ENCODE data around the gene MATK.

MATK gene

GRCh38 chr19:3746371-3747056 lies 39.7 kb downstream of the MATK start:
- no peak for DNase-seq

DNA sequence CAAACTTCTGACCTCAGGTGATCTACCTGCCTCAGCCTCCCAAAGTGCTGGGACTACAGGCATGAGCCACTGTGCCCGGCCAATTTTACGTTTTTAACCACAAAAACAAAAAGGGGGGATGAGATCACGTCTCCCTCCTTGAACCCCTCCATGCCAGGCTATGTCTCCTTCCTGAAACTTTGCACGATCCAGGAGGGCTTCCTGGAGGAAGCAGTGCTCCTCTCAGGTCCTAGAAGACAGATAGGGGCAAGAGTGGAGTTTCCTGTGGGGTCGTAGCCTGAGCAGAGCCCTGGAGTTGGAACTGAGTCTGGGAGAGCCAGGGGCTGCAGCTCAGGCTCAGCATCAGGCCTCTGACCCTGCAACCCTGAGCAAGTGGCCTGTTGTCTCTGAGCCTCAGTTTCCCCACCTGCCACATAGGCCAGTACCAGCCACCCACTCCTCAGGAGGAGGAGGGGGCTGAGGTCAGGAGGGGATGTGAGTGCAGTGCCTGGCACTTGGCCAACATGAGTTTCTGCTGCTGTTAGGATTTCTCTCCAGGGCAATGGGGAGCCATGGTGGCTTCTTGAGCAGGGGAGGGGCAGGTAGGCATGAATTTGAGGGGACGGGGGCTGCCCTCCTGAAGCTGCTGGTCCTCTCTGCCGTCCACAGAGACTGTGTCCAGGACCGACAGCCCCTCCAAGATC lies 40.7 kb downstream of the MATK start:
- DNase-seq, result no peak

DNA sequence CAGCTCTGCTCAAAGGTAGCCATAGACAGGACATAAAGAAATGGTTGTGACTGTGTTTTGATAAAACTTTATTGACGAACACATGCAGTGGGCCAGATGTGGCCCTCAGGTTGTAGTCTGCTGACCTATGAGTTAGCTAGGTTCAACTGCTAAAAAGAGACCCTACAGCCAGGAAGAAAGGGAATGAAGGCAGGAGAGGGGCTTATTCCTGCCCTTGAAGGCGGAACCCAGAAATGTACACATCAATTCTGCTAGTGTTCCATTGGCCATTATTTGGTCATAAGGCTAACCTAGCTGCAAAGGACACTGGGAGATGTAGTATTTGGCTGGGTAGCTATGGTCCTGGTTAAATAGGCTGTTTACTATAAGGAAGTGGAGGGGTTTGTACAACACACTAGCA lies 42.7 kb downstream of the MATK start:
- no peak for DNase-seq

GRCh38 chr19:3740431-3740830 lies 45.8 kb downstream of the MATK start:
- DNase-seq, result no peak

DNA sequence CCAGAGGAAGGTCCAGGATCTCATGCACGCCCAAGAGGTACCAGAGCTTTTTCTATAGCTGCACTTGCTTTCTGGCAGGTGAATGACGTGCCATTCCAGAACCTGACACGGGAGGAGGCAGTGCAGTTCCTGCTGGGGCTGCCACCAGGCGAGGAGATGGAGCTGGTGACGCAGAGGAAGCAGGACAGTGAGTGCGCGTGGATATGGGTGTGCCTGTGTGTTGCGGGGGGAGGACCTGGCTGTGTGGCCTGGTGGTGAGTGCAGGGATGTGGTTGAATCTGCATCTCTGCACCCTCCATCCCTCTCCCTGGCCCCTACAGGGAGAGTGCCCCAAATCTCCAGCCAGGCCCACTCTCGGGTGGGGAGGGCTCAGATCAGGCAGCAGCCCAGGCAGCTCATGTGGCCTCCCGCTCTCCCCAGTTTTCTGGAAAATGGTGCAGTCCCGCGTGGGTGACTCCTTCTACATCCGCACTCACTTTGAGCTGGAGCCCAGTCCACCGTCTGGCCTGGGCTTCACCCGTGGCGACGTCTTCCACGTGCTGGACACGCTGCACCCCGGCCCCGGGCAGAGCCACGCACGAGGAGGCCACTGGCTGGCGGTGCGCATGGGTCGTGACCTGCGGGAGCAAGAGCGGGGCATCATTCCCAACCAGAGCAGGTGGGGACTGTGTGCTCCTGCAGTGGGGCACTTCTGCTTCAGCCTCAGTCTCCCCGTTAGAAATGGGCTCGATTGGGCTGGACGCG lies 47.5 kb downstream of the MATK start:
- no peak for DNase-seq

- DNase-seq, result no peak
Measured at GRCh38 chr19:3737487-3738205, 48.5 kb downstream of the MATK start.

DNA sequence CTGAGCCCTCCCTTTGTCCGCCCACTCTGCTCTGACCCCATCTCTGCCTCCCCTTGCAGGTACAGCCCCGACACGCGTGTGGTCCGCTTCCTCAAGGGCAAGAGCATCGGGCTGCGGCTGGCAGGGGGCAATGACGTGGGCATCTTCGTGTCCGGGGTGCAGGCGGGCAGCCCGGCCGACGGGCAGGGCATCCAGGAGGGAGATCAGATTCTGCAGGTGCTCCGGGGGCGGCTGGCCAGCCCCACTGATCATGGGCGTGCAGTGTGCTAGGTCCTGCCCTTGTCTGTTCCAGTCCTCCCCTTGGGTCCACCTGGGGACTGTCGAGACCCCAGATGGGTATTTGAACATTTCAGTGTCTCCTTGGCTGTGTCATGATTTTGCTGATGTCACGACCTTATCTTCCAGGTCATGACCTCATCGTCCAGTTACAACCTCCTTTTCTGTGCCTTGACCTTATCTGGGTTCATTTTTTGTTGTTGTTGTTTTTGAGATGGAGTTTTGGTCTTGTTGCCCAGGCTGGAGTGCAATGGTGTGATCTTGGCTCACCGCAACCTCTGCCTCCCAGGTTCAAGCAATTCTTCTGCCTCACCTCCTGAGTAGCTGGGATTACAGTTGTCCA lies 50.0 kb downstream of the MATK start:
- DNase-seq, result no peak

DNA sequence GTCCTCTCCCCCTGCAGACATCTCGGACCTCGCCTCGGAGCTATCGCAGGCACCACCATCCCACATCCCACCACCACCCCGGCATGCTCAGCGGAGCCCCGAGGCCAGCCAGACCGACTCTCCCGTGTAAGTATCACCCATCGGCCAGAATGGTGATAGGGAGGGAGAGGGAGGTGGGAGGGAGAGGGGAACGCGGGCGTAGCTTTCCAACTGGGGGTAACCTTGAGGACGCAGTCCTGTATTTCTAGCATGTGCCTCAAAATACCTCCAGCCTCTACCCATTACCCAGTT lies 51.9 kb downstream of the MATK start:
- DNase-seq, result no peak

DNA sequence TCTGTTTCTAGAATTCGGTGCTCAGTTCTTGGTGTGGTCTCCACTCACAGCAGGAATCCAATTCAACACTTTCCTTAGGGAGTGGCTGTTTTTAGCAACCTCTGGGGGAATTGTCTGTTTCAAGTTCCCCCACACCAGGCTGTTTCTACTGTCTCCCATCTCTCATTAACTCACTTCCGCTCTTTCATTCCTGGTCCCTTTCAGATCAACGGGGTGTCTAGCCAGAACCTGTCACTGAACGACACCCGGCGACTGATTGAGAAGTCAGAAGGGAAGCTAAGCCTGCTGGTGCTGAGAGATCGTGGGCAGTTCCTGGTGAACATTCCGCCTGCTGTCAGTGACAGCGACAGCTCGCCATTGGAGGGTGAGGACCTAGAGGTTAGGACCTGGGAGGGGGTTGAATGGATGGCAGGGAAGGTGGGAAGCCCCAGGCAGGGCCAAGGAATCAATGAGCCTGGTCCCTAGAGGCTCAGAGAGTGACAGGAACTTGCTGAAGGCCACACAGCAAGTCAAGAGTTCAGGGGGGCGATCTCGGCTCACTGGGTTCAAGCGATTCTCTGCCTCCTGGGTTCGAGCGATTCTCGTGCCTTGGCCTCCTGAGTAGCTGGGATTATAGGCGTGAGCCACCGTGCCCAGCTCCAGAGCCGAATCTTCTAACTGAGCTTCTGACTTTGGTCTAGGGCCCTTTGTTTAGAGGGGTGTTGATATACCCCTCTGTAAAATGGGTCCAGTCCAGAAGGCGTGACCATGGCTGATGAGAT lies 52.5 kb downstream of the MATK start:
- no peak for DNase-seq

DNA sequence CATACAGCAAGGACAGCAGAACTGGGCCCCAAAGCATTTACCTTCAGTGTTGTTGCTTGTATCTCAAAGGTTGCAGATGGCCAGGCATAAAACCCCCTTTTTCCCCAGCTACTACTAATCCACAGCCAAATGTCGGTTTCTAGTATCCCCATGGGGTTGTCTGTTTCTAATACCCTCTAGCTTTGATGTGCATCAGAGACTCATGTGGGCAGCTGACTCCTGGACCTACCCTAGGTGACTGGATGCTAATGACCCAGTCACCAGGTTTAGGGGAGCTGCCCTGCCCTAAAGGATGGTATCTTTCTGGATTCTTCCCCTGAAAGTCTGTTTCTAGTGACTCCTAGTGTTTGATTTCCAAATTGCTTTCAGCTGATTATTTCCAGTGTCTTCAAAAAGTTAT lies 54.1 kb downstream of the MATK start:
- DNase-seq, result no peak

DNA sequence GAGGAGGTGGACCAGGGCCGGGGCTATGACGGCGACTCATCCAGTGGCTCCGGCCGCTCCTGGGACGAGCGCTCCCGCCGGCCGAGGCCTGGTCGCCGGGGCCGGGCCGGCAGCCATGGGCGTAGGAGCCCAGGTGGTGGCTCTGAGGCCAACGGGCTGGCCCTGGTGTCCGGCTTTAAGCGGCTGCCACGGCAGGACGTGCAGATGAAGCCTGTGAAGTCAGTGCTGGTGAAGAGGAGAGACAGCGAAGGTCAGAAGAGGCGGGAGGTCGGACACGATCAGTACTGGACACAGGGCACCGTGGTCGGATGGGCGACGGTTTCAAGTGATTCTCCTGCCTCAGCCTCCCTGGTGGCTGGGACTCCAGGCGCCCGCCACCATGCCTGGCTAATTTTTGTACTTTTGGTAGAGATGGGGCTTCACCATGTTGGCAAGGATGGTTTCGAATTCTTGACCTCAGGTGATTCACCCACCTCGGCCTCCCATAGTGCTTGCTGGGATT lies 55.7 kb downstream of the MATK start:
- DNase-seq, result no peak
